ENCODE data around the gene CD28.

DNA sequence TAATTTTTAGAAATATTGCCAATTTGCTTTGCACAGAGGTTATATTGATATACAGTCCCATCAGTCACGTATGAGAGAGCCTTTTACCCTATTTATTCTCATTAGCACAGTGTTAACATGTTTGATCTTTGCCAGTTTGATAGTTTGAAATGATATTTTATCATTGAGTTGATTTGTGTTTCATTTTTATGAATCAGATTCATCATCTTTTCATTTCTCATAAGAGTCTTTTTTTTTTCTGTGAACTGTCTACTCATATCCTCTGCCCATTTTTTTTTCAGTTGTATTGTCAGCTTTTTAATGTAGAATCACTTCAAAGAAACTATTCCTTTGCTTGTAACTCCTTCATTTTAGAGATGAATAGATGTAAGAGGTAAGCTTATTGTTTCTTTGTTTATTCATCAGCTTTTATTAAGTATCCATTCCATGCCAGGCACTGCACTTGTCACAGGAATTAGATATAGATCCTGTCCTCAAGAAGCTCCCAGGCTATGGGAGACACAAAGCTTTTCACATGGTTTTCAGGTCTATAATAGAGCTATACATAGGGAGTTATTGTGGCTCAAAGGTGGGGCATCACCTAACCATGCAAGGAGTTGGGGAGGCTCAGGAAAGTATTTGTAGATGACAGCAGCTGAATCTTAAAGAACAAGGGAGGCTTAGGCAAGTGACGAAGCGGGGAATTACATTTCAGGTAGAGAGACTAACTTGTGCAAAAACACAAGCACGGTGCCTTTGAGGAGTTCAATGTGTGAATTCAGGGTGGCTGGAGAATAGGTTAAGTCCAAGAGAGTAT lies 42.1 kb downstream of the CD28 start:
- TF ChIP-seq, protein P1, sequence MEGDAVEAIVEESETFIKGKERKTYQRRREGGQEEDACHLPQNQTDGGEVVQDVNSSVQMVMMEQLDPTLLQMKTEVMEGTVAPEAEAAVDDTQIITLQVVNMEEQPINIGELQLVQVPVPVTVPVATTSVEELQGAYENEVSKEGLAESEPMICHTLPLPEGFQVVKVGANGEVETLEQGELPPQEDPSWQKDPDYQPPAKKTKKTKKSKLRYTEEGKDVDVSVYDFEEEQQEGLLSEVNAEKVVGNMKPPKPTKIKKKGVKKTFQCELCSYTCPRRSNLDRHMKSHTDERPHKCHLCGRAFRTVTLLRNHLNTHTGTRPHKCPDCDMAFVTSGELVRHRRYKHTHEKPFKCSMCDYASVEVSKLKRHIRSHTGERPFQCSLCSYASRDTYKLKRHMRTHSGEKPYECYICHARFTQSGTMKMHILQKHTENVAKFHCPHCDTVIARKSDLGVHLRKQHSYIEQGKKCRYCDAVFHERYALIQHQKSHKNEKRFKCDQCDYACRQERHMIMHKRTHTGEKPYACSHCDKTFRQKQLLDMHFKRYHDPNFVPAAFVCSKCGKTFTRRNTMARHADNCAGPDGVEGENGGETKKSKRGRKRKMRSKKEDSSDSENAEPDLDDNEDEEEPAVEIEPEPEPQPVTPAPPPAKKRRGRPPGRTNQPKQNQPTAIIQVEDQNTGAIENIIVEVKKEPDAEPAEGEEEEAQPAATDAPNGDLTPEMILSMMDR (IDR thresholded peaks at IDR 0.05; ENCODE audit: borderline replicate concordance, extremely low read depth, low read length, poor library complexity, severe bottlenecking): no peak
- TF ChIP-seq EZH2 (IDR thresholded peaks at IDR 0.05; ENCODE audit: borderline replicate concordance, low read depth, low read length, severe bottlenecking): no peak

Measured in DND-41 (cell line).